Aorta (tissue), 5 donors: ENCODE data around the gene DCUN1D5. TPM values are rescaled to one million over a fixed set of nuclear protein-coding genes. Genes with fewer than 3 reads are reported as not detected.

Experiments used
- ATAC-seq: fragments of 200-7000 bp; cut with Tn5 transposase; one replicate; pipeline ENCODE4 v1.9.1; 2022; ENCODE audit warnings: moderate library complexity; ENCODE audit not compliant: low FRiP score
- DNase-seq, 2 donors: peaks; one replicate each; pipeline ENCODE4 v3.0.0-alpha.2; 2020
- H3K27ac ChIP-seq, 2 donors: one replicate each; pipeline ENCODE4 v1.5.1; 2013; ENCODE audit warnings: low read length in 2 of 2, mild to moderate bottlenecking in 2 of 2, moderate library complexity in 2 of 2, control low read depth in 1 of 2, inconsistent platforms in 1 of 2, low read depth in 1 of 2
- H3K27me3 ChIP-seq, 2 donors: one replicate each; pipeline ENCODE4 v1.6.1; 2013; ENCODE audit warnings: control low read depth in 1 of 2, low read length in 1 of 2, mild to moderate bottlenecking in 1 of 2, moderate library complexity in 1 of 2; ENCODE audit not compliant: insufficient read depth in 2 of 2, control insufficient read depth in 1 of 2
- H3K36me3 ChIP-seq, 2 donors: one replicate each; pipeline ENCODE4 v1.6.1; 2013; ENCODE audit warnings: control low read depth in 1 of 2, low read length in 1 of 2, mild to moderate bottlenecking in 1 of 2; ENCODE audit not compliant: insufficient read depth in 2 of 2, control insufficient read depth in 1 of 2
- H3K4me1 ChIP-seq, 2 donors: one replicate each; pipeline ENCODE4 v1.6.1; 2013; ENCODE audit warnings: low read length in 2 of 2, control low read depth in 1 of 2, mild to moderate bottlenecking in 1 of 2, moderate library complexity in 1 of 2; ENCODE audit not compliant: insufficient read depth in 2 of 2, control insufficient read depth in 1 of 2
- H3K4me3 ChIP-seq, 2 donors: one replicate each; pipeline ENCODE4 v1.5.1; 2013; ENCODE audit warnings: low read length in 2 of 2, control low read depth in 1 of 2, mild to moderate bottlenecking in 1 of 2
- H3K9me3 ChIP-seq: one replicate; pipeline ENCODE4 v1.6.1; 2013; ENCODE audit warnings: mild to moderate bottlenecking, low read length; ENCODE audit not compliant: control insufficient read depth
- WGBS, 2 donors: extraction: QIAGEN DNeasy Blood & Tissue Kit; methylation state at CpG; one replicate each; pipeline ENCODE4 v1.1.7; 2013; 5-methylcytosine and 5-hydroxymethylcytosine counted together
- intact Hi-C, 2 donors: fragments of 100-400 bp; cut with DNase I; formaldehyde crosslinking; loops; one replicate each; pipeline versions ENCODE4 v1.14.2 to v1.15.0; 2022
- polyA plus RNA-seq, 2 donors: library from polyadenylated mRNA; stranded (reverse); fragments of 200-250 nt; gene quantifications; one replicate each; pipeline ENCODE4 v1.2.3, GENCODE V29; 2013
- total RNA-seq, 2 donors: library from RNA; stranded (reverse); fragmentation: NEBNext Ultra II Directional; extraction: Animal tissue kit (Norgen Biotek cat#: 25700); gene quantifications; one replicate each; pipeline ENCODE4 v1.2.1, GENCODE V29; 2021
- donor health status: healthy with polysubstance abuse.
- donor health status: Bipolar disorder and iron deficiency.
- donor health status: DM: no; HTN: no; CAD: no.
- donor health status: DM: no; HTN: no; CAD: no.
- donor health status: DM: yes; HTN: yes; CAD: no.

The DCUN1D5 gene
- total and polyA plus RNA-seq, 4 donors = 10.5 to 20.0 (median 16.4) TPM

- Histone ChIP-seq H3K36me3 (no peaks in the 10 kb centered on the region), H3K27me3 (no peaks in the 10 kb centered on the region), H3K27ac (no peak overlapping the region), H3K9me3 (no peaks in the 10 kb centered on the region), H3K4me1 (peaks cover 0 to 3% of the 10 kb centered on the region in 2 donors), H3K4me3 (no peak overlapping the region)
- intact Hi-C loops = no loop called here
- ATAC-seq (no peak), DNase-seq (no peak)
Measured at GRCh38 chr11:103070142-103070541, 21.8 kb downstream of the DCUN1D5 start.

GRCh38 chr11:103069367-103069766, 22.6 kb downstream of the DCUN1D5 start:
- intact Hi-C loops = no loop called here

GRCh38 chr11:103067118-103067517, 24.8 kb downstream of the DCUN1D5 start:
- Histone ChIP-seq H3K4me3 (no peak overlapping the region), H3K27ac (no peak overlapping the region), H3K9me3 (no peaks in the 10 kb centered on the region), H3K4me1 (peaks cover 0 to 3% of the 10 kb centered on the region in 2 donors), H3K27me3 (no peaks in the 10 kb centered on the region), H3K36me3 (peaks cover 0 to 2% of the 10 kb centered on the region in 2 donors)
- WGBS, 2 donors = 85 to 97% methylated on average over 1 of the region's 1 CpG
- intact Hi-C loops = no loop called here
- DNase-seq (no peak), ATAC-seq (no peak)

More at GRCh38 chr11:103069367-103069766, 22.6 kb downstream of the DCUN1D5 start:
- peaks cover 0 to 3% of the 10 kb centered on the region in 2 donors for H3K4me1 ChIP-seq
- no peaks in the 10 kb centered on the region for H3K36me3 ChIP-seq
- WGBS, 2 donors = 96 to 100% methylated on average over 2 of the region's 2 CpGs
- no peak overlapping the region for H3K4me3 ChIP-seq
- no peak overlapping the region for H3K27ac ChIP-seq
- H3K27me3 ChIP-seq = no peaks in the 10 kb centered on the region
- DNase-seq (no peak), ATAC-seq (no peak)
- no peaks in the 10 kb centered on the region for H3K9me3 ChIP-seq

DNA sequence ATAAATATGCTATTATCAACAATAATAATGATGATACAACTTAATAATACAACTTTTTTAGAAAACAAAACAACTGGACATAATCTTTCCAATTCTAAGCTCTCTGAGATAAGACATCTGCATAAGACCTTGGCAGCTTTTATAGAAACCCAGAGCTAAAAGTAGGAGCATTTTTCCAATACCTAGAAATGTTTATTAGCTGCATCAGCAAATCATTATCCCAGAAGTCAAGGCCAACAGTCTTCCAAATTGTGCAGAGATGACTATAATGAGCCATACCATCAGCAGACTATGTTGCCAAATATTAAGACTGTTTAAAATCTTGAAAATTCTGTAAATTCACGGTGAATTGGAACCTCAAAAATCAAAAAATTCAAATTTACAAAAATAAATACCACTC, 30.3 kb downstream of the DCUN1D5 start:
- WGBS, 2 donors = 97 to 98% methylated on average over 1 of the region's 1 CpG
- DNase-seq (no peak), ATAC-seq (no peak)
- no peaks in the 10 kb centered on the region for H3K4me1 ChIP-seq
- H3K27me3 ChIP-seq = no peaks in the 10 kb centered on the region
- no peaks in the 10 kb centered on the region for H3K9me3 ChIP-seq
- no peak overlapping the region for H3K27ac ChIP-seq
- H3K36me3 ChIP-seq = peaks cover 2 to 3% of the 10 kb centered on the region in 2 donors
- intact Hi-C loops = no loop called here
- no peak overlapping the region for H3K4me3 ChIP-seq

GRCh38 chr11:103055221-103055890, 36.6 kb downstream of the DCUN1D5 start:
- Histone ChIP-seq H3K4me3 (no peak overlapping the region), H3K36me3 (peaks cover 0 to 2% of the 10 kb centered on the region in 2 donors), H3K27me3 (no peaks in the 10 kb centered on the region), H3K4me1 (no peaks in the 10 kb centered on the region), H3K27ac (no peak overlapping the region), H3K9me3 (no peaks in the 10 kb centered on the region)
- ATAC-seq = no peak
- 46 to 48% methylated on average over 3 of the region's 3 CpGs for WGBS, 2 donors
- no peak for DNase-seq
- intact Hi-C loops = no loop called here

- DNase-seq (no peak), ATAC-seq (no peak)
- Histone ChIP-seq H3K4me3 (no peak overlapping the region), H3K27ac (no peak overlapping the region), H3K9me3 (no peaks in the 10 kb centered on the region), H3K36me3 (peaks cover 0 to 2% of the 10 kb centered on the region in 2 donors), H3K27me3 (no peaks in the 10 kb centered on the region), H3K4me1 (no peaks in the 10 kb centered on the region)
- 90% methylated on average over 3 of the region's 3 CpGs for WGBS, 2 donors
- intact Hi-C loops = no loop called here
Measured at GRCh38 chr11:103053997-103054396, 38.0 kb downstream of the DCUN1D5 start.

GRCh38 chr11:103051981-103052380, 40.0 kb downstream of the DCUN1D5 start:
- intact Hi-C loops = no loop called here

GRCh38 chr11:103051151-103051801, 40.7 kb downstream of the DCUN1D5 start:
- 86 to 96% methylated on average over 1 of the region's 1 CpG for WGBS, 2 donors
- Histone ChIP-seq H3K4me1 (no peaks in the 10 kb centered on the region), H3K4me3 (no peak overlapping the region), H3K9me3 (no peaks in the 10 kb centered on the region), H3K27me3 (no peaks in the 10 kb centered on the region), H3K36me3 (no peaks in the 10 kb centered on the region), H3K27ac (no peak overlapping the region)
- DNase-seq = no peak
- intact Hi-C loops = no loop called here
- no peak for ATAC-seq

More at GRCh38 chr11:103051981-103052380, 40.0 kb downstream of the DCUN1D5 start:
- DNase-seq (no peak), ATAC-seq (no peak)
- Histone ChIP-seq H3K4me3 (no peak overlapping the region), H3K4me1 (no peaks in the 10 kb centered on the region), H3K27me3 (no peaks in the 10 kb centered on the region), H3K27ac (no peak overlapping the region), H3K9me3 (no peaks in the 10 kb centered on the region), H3K36me3 (no peaks in the 10 kb centered on the region)
- WGBS, 2 donors = 74 to 75% methylated on average over 4 of the region's 4 CpGs

DNA sequence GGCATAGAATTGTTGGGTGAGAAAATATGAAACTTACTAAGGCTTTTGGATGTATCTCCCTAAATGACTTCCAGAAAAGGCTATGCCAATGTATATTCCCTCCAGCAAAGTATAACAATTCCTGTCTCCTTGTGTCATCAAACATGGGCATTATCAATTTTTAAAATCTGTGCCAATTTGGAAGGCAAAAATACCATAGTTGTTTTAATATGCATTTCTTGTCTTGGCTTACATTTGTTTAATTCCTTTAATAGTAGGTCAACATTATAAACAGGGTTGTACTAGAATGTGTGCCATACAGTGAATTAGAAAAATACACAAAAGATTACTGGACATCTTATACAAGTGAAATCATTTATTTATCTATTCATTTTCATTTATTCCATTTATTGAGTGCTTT, 41.6 kb downstream of the DCUN1D5 start:
- DNase-seq (no peak), ATAC-seq (no peak)
- Histone ChIP-seq H3K4me3 (no peak overlapping the region), H3K27ac (no peak overlapping the region), H3K27me3 (no peaks in the 10 kb centered on the region), H3K9me3 (no peaks in the 10 kb centered on the region), H3K4me1 (no peaks in the 10 kb centered on the region), H3K36me3 (no peaks in the 10 kb centered on the region)
- intact Hi-C loops = no loop called here
